ENCODE results near the gene COA8. TPM values are rescaled to one million over a fixed set of nuclear protein-coding genes. Genes with fewer than 3 reads are reported as not detected.
A peak's percentile ranks its signal among the peaks of the same experiment; 100 is the strongest.

The COA8 gene
- total and polyA plus RNA-seq, 2 donors from 2014 or later: 40.7 to 65.1 TPM

GRCh38 chr14:103535081-103535890, 27.5 kb upstream of the COA8 start:
- no peaks in the 10 kb centered on the region for H3K36me3 ChIP-seq (ENCODE audit: control insufficient read depth in 2 of 3, insufficient read depth in 3 of 3, low read length in 3 of 3)
- H3K27me3 ChIP-seq (ENCODE audit: control insufficient read depth, insufficient read depth, low read length): no peaks in the 10 kb centered on the region
- H3K4me1 ChIP-seq (ENCODE audit: control insufficient read depth in 2 of 3, insufficient read depth in 2 of 3, low read depth in 1 of 3, low read length in 3 of 3): peaks cover 0 to 9% (median under 1%) of the 10 kb centered on the region in 3 donors
- intact Hi-C loops (cut with DNase I): no loop called here
- H3K4me3 ChIP-seq (ENCODE audit: low read length in 3 of 3): no peak overlapping the region
- H3K9me3 ChIP-seq (ENCODE audit: control insufficient read depth in 2 of 3, insufficient read depth in 1 of 3, low read length in 3 of 3): no peaks in the 10 kb centered on the region
- no peak for FAIRE-seq
- H3K9ac ChIP-seq (ENCODE audit: low read length in 3 of 3): no peak overlapping the region
- peak in 1 of 5 donors; percentile 77 for DNase-seq
- no peak overlapping the region for H3K27ac ChIP-seq (ENCODE audit: low read depth in 2 of 2, low read length in 2 of 2)
- no peak for TF ChIP-seq CTCF (IDR thresholded peaks at IDR 0.05; ENCODE audit: borderline replicate concordance, extremely low read depth, insufficient read depth)

GRCh38 chr14:103535891-103536565, 26.7 kb upstream of the COA8 start:
- Histone ChIP-seq H3K4me1 (ENCODE audit: control insufficient read depth in 2 of 3, insufficient read depth in 2 of 3, low read depth in 1 of 3, low read length in 3 of 3) (peaks cover 0 to 6% (median 0%) of the 10 kb centered on the region in 3 donors), H3K27me3 (ENCODE audit: control insufficient read depth, insufficient read depth, low read length) (no peaks in the 10 kb centered on the region), H3K9me3 (ENCODE audit: control insufficient read depth in 2 of 3, insufficient read depth in 1 of 3, low read length in 3 of 3) (no peaks in the 10 kb centered on the region), H3K9ac (ENCODE audit: low read length in 3 of 3) (no peak overlapping the region), H3K36me3 (ENCODE audit: control insufficient read depth in 2 of 3, insufficient read depth in 3 of 3, low read length in 3 of 3) (no peaks in the 10 kb centered on the region), H3K4me3 (ENCODE audit: low read length in 3 of 3) (no peak overlapping the region), H3K27ac (ENCODE audit: low read depth in 2 of 2, low read length in 2 of 2) (no peak overlapping the region)
- FAIRE-seq (no peak), DNase-seq (peak in 1 of 5 donors; percentile 70)
- no peak for TF ChIP-seq CTCF (IDR thresholded peaks at IDR 0.05; ENCODE audit: borderline replicate concordance, extremely low read depth, insufficient read depth)
- intact Hi-C loops (cut with DNase I): no loop called here

GRCh38 chr14:103536693-103537092, 26.1 kb upstream of the COA8 start:
- no peak overlapping the region for H3K4me3 ChIP-seq (ENCODE audit: low read length in 3 of 3)
- no peak for TF ChIP-seq CTCF (IDR thresholded peaks at IDR 0.05; ENCODE audit: borderline replicate concordance, extremely low read depth, insufficient read depth)
- H3K9ac ChIP-seq (ENCODE audit: low read length in 3 of 3): no peak overlapping the region
- intact Hi-C loops (cut with DNase I): no loop called here
- peaks cover 0 to 6% (median 0%) of the 10 kb centered on the region in 3 donors for H3K4me1 ChIP-seq (ENCODE audit: control insufficient read depth in 2 of 3, insufficient read depth in 2 of 3, low read depth in 1 of 3, low read length in 3 of 3)
- H3K27me3 ChIP-seq (ENCODE audit: control insufficient read depth, insufficient read depth, low read length): no peaks in the 10 kb centered on the region
- H3K9me3 ChIP-seq (ENCODE audit: control insufficient read depth in 2 of 3, insufficient read depth in 1 of 3, low read length in 3 of 3): no peaks in the 10 kb centered on the region
- DNase-seq (peak in 1 of 5 donors; percentile 59), FAIRE-seq (no peak)
- H3K27ac ChIP-seq (ENCODE audit: low read depth in 2 of 2, low read length in 2 of 2): no peak overlapping the region
- no peaks in the 10 kb centered on the region for H3K36me3 ChIP-seq (ENCODE audit: control insufficient read depth in 2 of 3, insufficient read depth in 3 of 3, low read length in 3 of 3)

Measured in kidney (tissue), 14 donors.